HG02642 (cell line): ENCODE data around the gene CRIP1.

Experiments
- ATAC-seq: cut with Tn5 transposase; IDR thresholded peaks from one replicate; pipeline ENCODE4 v1.9.1; 2021; ENCODE audit warnings: mild to moderate bottlenecking; ENCODE audit not compliant: unreplicated experiment, poor library complexity

Gene CRIP1

GRCh38 chr14:105450864-105451720, 35.6 kb upstream of the CRIP1 start:
- ATAC-seq = no peak

GRCh38 chr14:105452963-105453362, 33.7 kb upstream of the CRIP1 start:
- no peak for ATAC-seq

GRCh38 chr14:105453847-105454246, 32.8 kb upstream of the CRIP1 start:
- no peak for ATAC-seq

- ATAC-seq = no peak
Measured at GRCh38 chr14:105455086-105455640, 31.5 kb upstream of the CRIP1 start.

DNA sequence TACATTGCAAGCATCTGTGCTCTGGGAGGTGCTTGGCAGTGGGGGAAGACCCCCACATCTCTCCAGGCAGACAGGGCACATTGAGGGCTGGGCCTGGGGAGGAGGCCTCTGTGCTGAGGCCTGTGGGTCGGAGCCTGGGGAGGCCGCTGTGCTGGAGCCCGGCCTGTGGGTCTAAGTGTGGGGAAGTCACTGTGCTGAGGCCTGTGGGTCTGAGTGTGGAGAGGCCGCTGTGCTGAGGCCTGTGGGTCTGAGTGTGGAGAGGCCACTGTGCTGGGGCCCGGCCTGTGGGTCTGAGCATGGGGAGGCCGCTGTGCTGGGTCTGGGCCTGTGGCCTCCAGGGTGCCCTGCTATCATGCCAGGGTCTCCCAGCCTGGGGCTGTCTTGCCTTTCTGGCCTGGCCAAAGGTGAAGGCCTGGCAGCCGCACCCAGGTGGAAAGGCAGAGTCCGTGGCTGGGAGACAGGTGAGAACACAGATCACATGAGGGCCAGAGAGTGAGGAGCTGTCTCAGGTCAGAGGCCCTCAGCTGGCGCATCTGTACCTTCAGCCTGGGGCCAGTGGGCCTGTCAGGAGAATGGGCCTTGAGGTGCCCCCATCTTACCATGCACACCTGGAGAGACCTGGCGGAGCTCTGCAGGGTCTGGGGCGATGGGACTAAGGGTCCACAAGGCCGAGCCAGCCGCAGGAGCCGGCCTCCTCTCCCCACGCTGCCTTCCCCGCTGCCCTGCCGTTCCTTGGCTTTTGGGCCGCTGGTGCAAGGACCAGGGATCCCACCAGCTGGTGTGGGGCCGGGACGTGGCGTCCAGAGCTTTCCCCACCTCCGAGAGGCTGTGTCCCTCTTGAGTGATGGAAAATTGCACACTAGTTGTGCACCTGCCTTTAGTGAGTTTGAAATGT, 30.7 kb upstream of the CRIP1 start:
- no peak for ATAC-seq

- ATAC-seq = no peak
Measured at GRCh38 chr14:105456736-105457617, 29.7 kb upstream of the CRIP1 start.

DNA sequence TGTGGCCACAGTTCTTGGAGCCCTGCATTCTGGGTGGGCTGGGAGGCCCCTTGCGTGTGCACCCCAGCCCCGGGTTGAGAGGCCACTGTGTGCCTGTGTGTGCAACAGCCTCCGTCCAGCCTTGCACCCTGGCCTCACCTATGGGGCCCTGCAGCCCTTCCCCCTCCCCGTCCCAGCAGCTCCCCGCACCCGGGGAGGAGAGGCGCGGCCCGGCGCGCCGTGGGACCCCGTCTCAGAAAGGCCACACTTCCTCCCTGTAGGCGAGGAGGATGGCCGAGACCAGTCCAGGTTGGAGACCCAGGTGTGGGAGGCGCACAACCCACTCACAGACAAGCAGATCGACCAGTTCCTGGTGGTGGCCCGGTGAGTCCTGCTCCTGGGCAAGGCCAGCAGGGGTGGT, 28.7 kb upstream of the CRIP1 start:
- ATAC-seq = no peak

DNA sequence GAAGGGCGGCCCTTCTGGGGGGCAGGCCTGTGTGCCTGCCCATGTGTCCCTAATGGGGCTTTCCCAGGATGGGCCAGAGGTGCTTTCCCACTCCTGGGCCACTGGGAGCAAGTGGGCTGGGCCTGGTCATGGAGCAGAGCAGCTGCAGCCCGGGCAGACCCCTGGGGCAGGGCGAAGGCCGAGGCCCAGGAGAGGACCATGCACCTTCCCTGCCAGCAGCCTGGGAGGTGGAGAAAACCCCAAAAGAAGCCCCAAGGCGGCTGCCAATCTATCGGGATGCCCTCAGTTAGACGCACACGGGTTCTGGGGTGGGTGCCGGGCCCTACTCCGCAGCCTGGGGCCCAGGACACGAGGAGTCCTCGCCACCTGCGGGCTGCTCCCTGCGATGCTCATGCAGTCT, 28.1 kb upstream of the CRIP1 start:
- no peak for ATAC-seq

DNA sequence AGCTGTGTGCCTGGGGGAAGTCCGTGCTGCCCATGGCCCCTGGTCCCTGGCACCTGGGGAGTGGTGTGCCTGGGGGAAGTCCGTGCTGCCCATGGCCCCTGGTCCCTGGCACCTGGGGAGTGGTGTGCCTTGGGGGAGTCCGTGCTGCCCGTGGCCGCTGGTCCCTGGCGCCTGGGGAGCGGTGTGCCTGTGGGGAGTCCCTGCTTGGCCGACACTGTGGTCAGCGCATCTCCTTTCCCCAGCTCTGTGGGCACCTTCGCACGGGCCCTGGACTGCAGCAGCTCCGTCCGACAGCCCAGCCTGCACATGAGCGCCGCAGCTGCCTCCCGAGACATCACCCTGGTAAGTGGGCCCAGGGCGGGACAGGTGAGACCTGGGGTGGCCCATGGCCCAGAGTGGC, 26.6 kb upstream of the CRIP1 start:
- no peak for ATAC-seq

- ATAC-seq = no peak
Measured at GRCh38 chr14:105460616-105461015, 26.1 kb upstream of the CRIP1 start.

DNA sequence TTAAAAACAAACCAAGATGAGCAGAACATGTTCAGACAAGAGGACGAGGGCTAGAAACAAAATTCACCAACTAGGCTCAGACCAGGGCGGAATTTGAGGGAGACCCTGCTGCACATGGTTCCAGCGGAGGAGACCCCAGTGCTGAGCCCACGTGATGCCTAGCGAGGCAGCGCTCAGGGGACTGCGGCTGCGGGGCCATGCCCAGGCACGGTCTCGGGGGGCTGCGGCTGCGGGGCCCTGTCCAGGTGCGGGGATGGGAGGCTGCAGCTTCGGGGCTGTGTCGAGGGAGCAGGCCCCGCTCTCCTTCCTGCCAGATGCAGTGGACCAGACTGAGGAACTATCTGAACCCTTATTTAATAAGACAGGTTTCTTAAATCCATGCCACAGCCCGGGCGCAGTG, 24.8 kb upstream of the CRIP1 start:
- no peak for ATAC-seq

GRCh38 chr14:105464501-105464900, 22.2 kb upstream of the CRIP1 start:
- ATAC-seq = no peak

GRCh38 chr14:105465209-105466031, 21.3 kb upstream of the CRIP1 start:
- no peak for ATAC-seq

GRCh38 chr14:105466531-105467248, 20.0 kb upstream of the CRIP1 start:
- ATAC-seq = no peak

DNA sequence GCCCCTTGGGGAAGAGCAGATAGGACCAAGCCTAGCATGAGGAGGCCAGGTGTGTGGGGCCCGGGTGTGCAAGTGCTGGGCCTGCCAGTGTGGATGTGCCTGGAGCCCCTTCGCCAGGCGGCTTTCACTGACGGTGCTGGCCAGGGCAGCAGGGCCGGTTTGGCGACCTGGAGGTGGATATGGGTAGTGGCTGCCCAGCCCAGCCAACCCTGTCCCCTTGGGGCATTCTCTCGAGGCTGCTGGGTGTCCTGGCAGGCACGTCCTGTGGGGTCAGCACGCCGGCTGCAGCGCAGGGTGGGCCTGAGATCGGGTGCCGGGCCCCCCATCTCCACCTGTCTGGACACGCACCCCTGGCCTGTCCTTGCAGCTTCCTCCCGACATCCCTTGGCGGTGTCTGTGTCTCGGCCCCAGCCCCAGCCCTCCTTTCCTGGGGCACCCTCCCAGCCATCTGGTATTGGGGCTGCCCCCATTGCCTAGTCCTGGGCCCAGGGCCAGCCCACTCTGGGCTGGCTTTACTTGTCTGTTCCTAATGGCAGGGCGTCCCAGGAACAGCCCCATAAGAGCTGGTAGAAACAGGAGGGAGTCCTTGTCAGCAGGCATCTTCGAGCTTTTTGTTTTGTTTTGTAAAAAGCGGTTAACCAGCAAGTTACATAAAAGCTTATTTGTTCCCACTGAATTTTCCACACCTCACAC, 19.3 kb upstream of the CRIP1 start:
- ATAC-seq = no peak

GRCh38 chr14:105467942-105468471, 18.7 kb upstream of the CRIP1 start:
- no peak for ATAC-seq

DNA sequence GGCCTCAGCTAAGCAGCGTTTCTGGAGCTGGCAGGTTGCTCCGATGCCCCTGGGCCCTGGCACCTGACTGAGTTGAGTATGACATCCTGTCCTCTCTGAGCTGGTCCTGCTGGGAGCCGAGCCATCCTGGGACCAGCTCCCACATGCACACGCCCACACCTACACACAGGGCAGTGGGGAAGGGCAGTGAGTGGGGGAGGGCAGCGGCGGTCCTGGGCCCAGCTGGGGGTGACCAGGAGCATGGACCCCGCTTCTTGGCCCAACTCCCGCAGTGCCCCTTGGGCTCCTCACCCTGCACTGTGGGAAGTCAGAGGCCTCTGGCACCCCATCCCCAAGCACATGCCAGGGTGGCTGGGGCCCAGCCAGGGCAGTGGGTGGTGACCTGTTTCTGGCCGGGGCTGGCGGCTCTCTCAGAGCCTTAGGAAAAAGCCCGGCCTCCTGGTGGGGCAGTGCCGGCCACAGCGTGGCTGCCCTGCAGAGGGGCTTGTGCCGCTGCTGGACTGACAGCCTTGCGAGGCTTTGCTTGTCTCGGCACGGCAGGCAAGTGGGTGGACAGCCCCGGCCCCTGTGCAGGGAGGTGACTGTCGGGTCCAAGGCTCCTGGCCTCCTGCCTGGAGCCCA, 18.0 kb upstream of the CRIP1 start:
- no peak for ATAC-seq
